Body of pancreas (tissue), 4 donors: Measurements from ENCODE around the gene ADNP. TPM values are rescaled to one million over a fixed set of nuclear protein-coding genes. Genes with fewer than 3 reads are reported as not detected.

Experiments
- ATAC-seq: fragments of 150-250 bp; one replicate; pipeline ENCODE4 v1.9.1; 2016
- DNase-seq, 4 donors: peaks; one replicate each; pipeline ENCODE4 v3.0.0-alpha.2; 2019
- H3K27ac ChIP-seq, 4 donors: fragments of 200-600 bp; sonication (generic); 1 replicate in 3 of 4; 2 replicates in 1 of 4; pipeline versions ENCODE4 v1.5.1 to v1.6.1; 2016 to 2019; ENCODE audit warnings: mild to moderate bottlenecking in 1 of 4, mixed read lengths in 1 of 4, moderate library complexity in 1 of 4
- H3K27me3 ChIP-seq, 2 donors: fragments of 200-600 bp; sonication (generic); one replicate each; pipeline ENCODE4 v1.6.0; 2016; ENCODE audit warnings: mild to moderate bottlenecking in 1 of 2
- H3K36me3 ChIP-seq, 2 donors: fragments of 200-600 bp; sonication (generic); replicated peaks in 1 of 2; 2 replicates each; pipeline ENCODE4 v1.5.1; 2016; ENCODE audit warnings: low read depth in 2 of 2; ENCODE audit not compliant: insufficient read depth in 1 of 2
- H3K4me1 ChIP-seq: fragments of 200-600 bp; sonication (generic); one replicate; pipeline ENCODE4 v1.6.0; 2016
- H3K4me3 ChIP-seq, 2 donors: fragments of 200-600 bp; sonication (generic); 1 replicate in 1 of 2; 2 replicates in 1 of 2; pipeline ENCODE4 v1.5.1; 2016 to 2019
- H3K9me3 ChIP-seq, 3 donors: fragments of 200-600 bp; sonication (generic); 1 replicate in 2 of 3; 2 replicates in 1 of 3; pipeline ENCODE4 v1.5.1; 2016
- POLR2A ChIP-seq, 3 donors: fragments of 450-650 bp; IDR thresholded peaks; one replicate each; pipeline ENCODE4 v1.6.1; 2016; ENCODE audit warnings: antibody characterized with exemption in 3 of 3, mild to moderate bottlenecking in 2 of 3
- WGBS, 2 donors: methylation state at CpG; one replicate each; pipeline ENCODE4 v1.1.5; 2017; 5-methylcytosine and 5-hydroxymethylcytosine counted together
- intact Hi-C: fragments of 100-400 bp; cut with DNase I; formaldehyde crosslinking; loops from one replicate; pipeline ENCODE4 v1.15.1; 2023
- total RNA-seq, 2 donors: library from RNA; depleted of rRNA; stranded (reverse); fragments of >200 nt; gene quantifications; one replicate each; pipeline ENCODE4 v1.1.0, GENCODE V29; 2016
- TF ChIP-seq, protein P1 (sequence below), 7 experiments: fragments of 450-650 bp in 4 of 7; fragments of 200-600 bp in 3 of 7; sonication (generic) in 3 of 7; IDR thresholded peaks; one replicate each; pipeline ENCODE4 v1.5.1; 2016 to 2019; ENCODE audit warnings: antibody characterized with exemption in 7 of 7

Gene ADNP
- total RNA-seq, 2 donors from 2014 or later = 28.0 to 28.7 TPM

DNA sequence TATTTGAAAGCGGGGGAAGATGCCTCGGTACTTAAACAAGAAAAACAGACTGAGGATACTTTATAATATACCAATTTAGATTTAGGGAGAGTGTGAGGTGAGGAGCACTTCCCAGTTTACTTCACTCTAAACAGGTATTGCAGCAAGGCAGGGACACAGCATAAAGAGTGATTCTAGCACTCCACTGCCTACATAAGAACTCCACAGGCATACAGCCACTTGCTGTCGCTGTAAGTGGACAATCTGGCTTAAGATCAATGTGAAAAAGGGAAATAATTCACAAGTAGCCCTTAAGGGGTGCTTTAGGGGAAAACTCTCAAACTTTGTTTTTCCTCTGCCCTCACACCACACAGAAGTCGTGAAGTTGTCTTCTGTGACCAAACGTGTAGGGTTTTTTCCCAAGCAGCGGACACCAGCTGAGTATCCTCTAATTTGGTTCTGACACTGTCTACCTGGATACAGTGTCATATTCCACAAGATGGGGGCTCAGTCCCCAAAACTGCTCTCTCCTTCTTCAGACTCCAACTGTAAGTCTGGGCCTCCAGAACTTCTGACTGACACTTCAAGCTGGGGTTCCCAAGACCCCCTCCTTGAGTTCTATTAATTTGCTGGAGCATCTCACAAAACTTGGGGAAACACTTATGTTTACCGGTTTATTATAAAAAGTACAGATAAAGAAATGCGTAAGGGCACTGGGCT, 9.3 kb downstream of the ADNP start:
- no peaks in the 10 kb centered on the region for H3K9me3 ChIP-seq
- H3K4me1 ChIP-seq = peaks cover 62% of the 10 kb centered on the region
- intact Hi-C loops = loop anchor here (10.0 kb wide), 1 partner anchor 107 kb away; no protein-coding TSS in a partner anchor
- no peak overlapping the region for H3K27ac ChIP-seq
- H3K36me3 ChIP-seq = no peaks in the 10 kb centered on the region
- no peak overlapping the region for H3K4me3 ChIP-seq
- WGBS, 2 donors = 65 to 77% methylated on average over 8 of the region's 8 CpGs
- ATAC-seq (no peak), DNase-seq (no peak)
- TF ChIP-seq, protein P1, sequence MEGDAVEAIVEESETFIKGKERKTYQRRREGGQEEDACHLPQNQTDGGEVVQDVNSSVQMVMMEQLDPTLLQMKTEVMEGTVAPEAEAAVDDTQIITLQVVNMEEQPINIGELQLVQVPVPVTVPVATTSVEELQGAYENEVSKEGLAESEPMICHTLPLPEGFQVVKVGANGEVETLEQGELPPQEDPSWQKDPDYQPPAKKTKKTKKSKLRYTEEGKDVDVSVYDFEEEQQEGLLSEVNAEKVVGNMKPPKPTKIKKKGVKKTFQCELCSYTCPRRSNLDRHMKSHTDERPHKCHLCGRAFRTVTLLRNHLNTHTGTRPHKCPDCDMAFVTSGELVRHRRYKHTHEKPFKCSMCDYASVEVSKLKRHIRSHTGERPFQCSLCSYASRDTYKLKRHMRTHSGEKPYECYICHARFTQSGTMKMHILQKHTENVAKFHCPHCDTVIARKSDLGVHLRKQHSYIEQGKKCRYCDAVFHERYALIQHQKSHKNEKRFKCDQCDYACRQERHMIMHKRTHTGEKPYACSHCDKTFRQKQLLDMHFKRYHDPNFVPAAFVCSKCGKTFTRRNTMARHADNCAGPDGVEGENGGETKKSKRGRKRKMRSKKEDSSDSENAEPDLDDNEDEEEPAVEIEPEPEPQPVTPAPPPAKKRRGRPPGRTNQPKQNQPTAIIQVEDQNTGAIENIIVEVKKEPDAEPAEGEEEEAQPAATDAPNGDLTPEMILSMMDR (IDR thresholded peaks at IDR 0.05) = no peak
- TF ChIP-seq POLR2A (IDR thresholded peaks at IDR 0.05) = no peak
- no peaks in the 10 kb centered on the region for H3K27me3 ChIP-seq

DNA sequence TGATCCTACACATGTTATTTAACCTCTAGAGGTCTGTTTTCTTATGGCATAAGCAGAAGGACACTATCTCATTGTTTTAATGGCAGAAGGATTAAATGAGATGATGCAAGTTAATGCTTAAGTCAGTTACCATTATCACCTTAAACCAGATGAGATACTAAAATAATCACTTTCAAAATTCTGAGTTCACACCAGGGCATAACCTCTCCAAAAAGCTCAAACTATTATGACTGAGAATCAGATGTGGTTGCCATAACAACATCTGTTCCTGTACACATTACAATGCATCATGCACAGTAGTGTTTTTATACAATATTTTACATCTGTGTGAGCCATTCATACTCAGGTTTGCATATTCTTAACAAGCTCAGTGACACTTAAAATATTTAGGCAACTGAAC, 10.2 kb downstream of the ADNP start:
- Histone ChIP-seq H3K4me1 (peaks cover 70% of the 10 kb centered on the region), H3K36me3 (no peaks in the 10 kb centered on the region), H3K9me3 (no peaks in the 10 kb centered on the region), H3K4me3 (no peak overlapping the region), H3K27ac (no peak overlapping the region), H3K27me3 (no peaks in the 10 kb centered on the region)
- intact Hi-C loops = loop anchor here (10.0 kb wide), 1 partner anchor 106 kb away; no protein-coding TSS in a partner anchor
- no peak for ATAC-seq
- DNase-seq = no peak
- no peak for TF ChIP-seq POLR2A (IDR thresholded peaks at IDR 0.05)
- TF ChIP-seq, protein P1 (IDR thresholded peaks at IDR 0.05) = no peak

DNA sequence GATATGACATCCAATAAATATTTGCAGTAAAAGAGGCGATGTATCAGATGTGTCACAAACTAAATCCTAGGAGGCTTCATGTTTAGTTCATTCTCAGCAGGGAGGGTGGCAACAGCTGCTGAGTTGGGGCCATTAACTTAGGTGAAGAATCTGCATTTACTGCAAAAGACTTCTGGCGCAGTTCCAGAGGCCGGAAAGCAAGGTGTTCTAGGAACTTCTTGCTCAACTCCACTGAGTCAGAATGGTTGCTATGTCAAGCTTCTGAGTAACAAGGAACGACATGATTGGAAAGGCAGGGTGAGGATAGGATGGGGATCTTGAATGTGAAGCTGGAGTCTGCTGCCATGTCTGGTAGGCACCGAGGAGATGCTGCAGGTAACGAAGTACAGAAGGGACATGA, 11.7 kb downstream of the ADNP start:
- intact Hi-C loops = no loop called here
- Histone ChIP-seq H3K9me3 (no peaks in the 10 kb centered on the region), H3K27me3 (no peaks in the 10 kb centered on the region), H3K27ac (no peak overlapping the region), H3K4me3 (no peak overlapping the region), H3K4me1 (peaks cover 67% of the 10 kb centered on the region), H3K36me3 (no peaks in the 10 kb centered on the region)
- TF ChIP-seq, protein P1 (IDR thresholded peaks at IDR 0.05) = no peak
- no peak for TF ChIP-seq POLR2A (IDR thresholded peaks at IDR 0.05)
- 66 to 72% methylated on average over 6 of the region's 6 CpGs for WGBS, 2 donors
- peak; percentile 37 to 71 (median 50) for DNase-seq
- peak; percentile 35 for ATAC-seq

DNA sequence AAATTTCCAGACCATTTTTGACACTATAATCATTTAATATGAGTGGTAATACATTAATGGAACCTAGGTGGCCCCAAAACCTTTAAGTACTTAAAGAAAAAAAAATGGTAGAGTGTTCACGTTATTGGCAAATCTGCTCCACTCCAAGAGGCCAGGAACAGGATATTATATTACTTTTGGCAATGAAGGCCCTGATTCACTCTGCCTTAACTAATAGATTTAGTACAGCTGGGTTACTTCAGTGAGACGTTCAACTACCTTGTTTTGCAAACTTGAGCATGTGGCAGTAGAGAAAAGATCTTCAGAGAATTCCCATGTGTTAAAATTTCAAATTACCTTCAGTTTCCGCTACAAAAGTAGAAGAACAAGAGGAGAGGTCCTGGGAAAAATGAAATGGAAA, 12.8 kb downstream of the ADNP start:
- H3K4me1 ChIP-seq = peaks cover 71% of the 10 kb centered on the region
- H3K27ac ChIP-seq = no peak overlapping the region
- no peaks in the 10 kb centered on the region for H3K27me3 ChIP-seq
- DNase-seq = no peak
- 42 to 45% methylated on average over 3 of the region's 3 CpGs for WGBS, 2 donors
- H3K9me3 ChIP-seq = no peaks in the 10 kb centered on the region
- no peaks in the 10 kb centered on the region for H3K36me3 ChIP-seq
- TF ChIP-seq, protein P1 (IDR thresholded peaks at IDR 0.05) = no peak
- TF ChIP-seq POLR2A (IDR thresholded peaks at IDR 0.05) = no peak
- intact Hi-C loops = no loop called here
- no peak for ATAC-seq
- H3K4me3 ChIP-seq = no peak overlapping the region

DNA sequence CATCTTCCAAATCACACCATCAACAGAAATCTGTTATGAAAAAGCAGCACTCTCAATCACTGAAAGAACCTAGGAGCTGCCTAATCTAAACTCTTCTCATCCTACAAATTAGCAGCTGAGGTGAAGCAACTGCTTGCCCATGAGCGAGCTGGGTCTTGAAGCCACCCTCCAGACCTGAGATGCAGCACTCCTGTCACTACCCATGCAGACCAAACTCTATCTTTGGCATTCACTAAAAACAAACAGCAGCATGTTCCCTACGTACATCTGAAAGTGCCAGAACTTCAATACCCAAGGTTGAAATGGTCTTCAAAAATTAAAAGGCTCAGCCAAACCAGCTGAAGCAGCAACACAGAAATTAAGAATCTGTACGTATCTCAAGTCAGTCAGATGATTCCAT, 14.3 kb downstream of the ADNP start:
- Histone ChIP-seq H3K4me3 (no peak overlapping the region), H3K9me3 (no peaks in the 10 kb centered on the region), H3K27ac (no peak overlapping the region), H3K4me1 (peaks cover 69% of the 10 kb centered on the region), H3K36me3 (no peaks in the 10 kb centered on the region), H3K27me3 (no peaks in the 10 kb centered on the region)
- no peak for DNase-seq
- WGBS, 2 donors = 68 to 73% methylated on average over 3 of the region's 3 CpGs
- TF ChIP-seq POLR2A (IDR thresholded peaks at IDR 0.05) = no peak
- TF ChIP-seq, protein P1 (IDR thresholded peaks at IDR 0.05) = no peak
- intact Hi-C loops = no loop called here
- no peak for ATAC-seq
